Neural cell (in vitro differentiated cells): Measurements from ENCODE around the gene FABP1. TPM values are rescaled to one million over a fixed set of nuclear protein-coding genes. Genes with fewer than 3 reads are reported as not detected.

Experiments used
- H2AFZ ChIP-seq: fragments of 200-600, 300-800 bp; sonication (generic), shearing (Covaris generic); 2 replicates; pipeline ENCODE4 v1.6.0; 2014; ENCODE audit warnings: low read depth, mild to moderate bottlenecking, antibody characterized with exemption, low read length, moderate library complexity
- H3F3A ChIP-seq: fragments of 200-600 bp; shearing (Covaris generic); 2 replicates; pipeline ENCODE4 v1.6.1; 2016; ENCODE audit warnings: mild to moderate bottlenecking, moderate library complexity, mixed read lengths, antibody characterized with exemption, low read length; ENCODE audit not compliant: insufficient read depth, poor library complexity, severe bottlenecking
- H3K27ac ChIP-seq: fragments of 200-600, 300-800 bp; sonication (generic), shearing (Covaris generic); 2 replicates; pipeline ENCODE4 v1.5.1; 2014; ENCODE audit warnings: mild to moderate bottlenecking, low read length, moderate library complexity
- H3K27me3 ChIP-seq: fragments of 300-800, 200-600 bp; sonication (generic), shearing (Covaris generic); 2 replicates; pipeline ENCODE4 v1.6.0; 2014; ENCODE audit warnings: mild to moderate bottlenecking, low read depth, low read length, moderate library complexity; ENCODE audit not compliant: insufficient read depth
- H3K36me3 ChIP-seq: fragments of 300-800, 200-600 bp; sonication (generic), shearing (Covaris generic); 2 replicates; pipeline ENCODE4 v1.5.1; 2014; ENCODE audit warnings: mild to moderate bottlenecking, antibody characterized with exemption, low read length, moderate library complexity; ENCODE audit not compliant: insufficient read depth
- H3K4me2 ChIP-seq: fragments of 300-800, 200-600 bp; sonication (generic), shearing (Covaris generic); 2 replicates; pipeline ENCODE4 v1.6.0; 2014; ENCODE audit warnings: mild to moderate bottlenecking, low read length
- H3K4me3 ChIP-seq: fragments of 300-800, 200-600 bp; sonication (generic), shearing (Covaris generic); 2 replicates; pipeline ENCODE4 v1.5.1; 2014; ENCODE audit warnings: mild to moderate bottlenecking, low read length, moderate library complexity
- H3K79me2 ChIP-seq: fragments of 200-600 bp; shearing (Covaris generic); replicated peaks from 2 replicates; pipeline ENCODE4 v1.6.0; 2014; ENCODE audit warnings: mild to moderate bottlenecking, low read length, moderate library complexity; ENCODE audit not compliant: insufficient read depth
- H3K9ac ChIP-seq: fragments of 300-800, 200-600 bp; sonication (generic), shearing (Covaris generic); 2 replicates; pipeline ENCODE4 v1.6.1; 2016; ENCODE audit warnings: mild to moderate bottlenecking, low read length, mixed read lengths
- H3K9me2 ChIP-seq: fragments of 200-600 bp; shearing (Covaris generic); 2 replicates; pipeline ENCODE4 v1.6.1; 2016; ENCODE audit warnings: mild to moderate bottlenecking, low read length, mixed read lengths; ENCODE audit not compliant: insufficient read depth
- H3K9me3 ChIP-seq: fragments of 200-600, 300-800 bp; sonication (generic), shearing (Covaris generic); 2 replicates; pipeline ENCODE4 v1.6.1; 2016; ENCODE audit warnings: mild to moderate bottlenecking, mixed run types, low read length, moderate library complexity, mixed read lengths
- H4K20me1 ChIP-seq: fragments of 200-600 bp; shearing (Covaris generic); 2 replicates; pipeline ENCODE4 v1.6.1; 2016; ENCODE audit warnings: mild to moderate bottlenecking, mixed run types; ENCODE audit not compliant: insufficient read depth
- EP300 ChIP-seq: fragments of 450-650 bp; conservative IDR thresholded peaks from 2 replicates; pipeline ENCODE4 v1.6.1; 2014; ENCODE audit warnings: antibody characterized with exemption, mild to moderate bottlenecking, moderate library complexity; ENCODE audit not compliant: poor library complexity, severe bottlenecking
- EZH2 ChIP-seq: fragments of 200-600, 300-800 bp; shearing (Covaris generic), sonication (generic); IDR thresholded peaks from 2 replicates; pipeline ENCODE4 v1.6.1; 2014; ENCODE audit warnings: antibody characterized with exemption, low read length, borderline replicate concordance, mild to moderate bottlenecking; ENCODE audit not compliant: insufficient read depth, poor library complexity, severe bottlenecking
- MXI1 ChIP-seq: fragments of 450-650 bp; conservative IDR thresholded peaks from 2 replicates; pipeline ENCODE4 v1.6.1; 2014; ENCODE audit warnings: antibody characterized with exemption, mild to moderate bottlenecking; ENCODE audit not compliant: poor library complexity, severe bottlenecking
- POLR2AphosphoS5 ChIP-seq: IDR thresholded peaks from 2 replicates; pipeline ENCODE4 v1.6.1; 2012
- RAD21 ChIP-seq: fragments of 450-650 bp; conservative IDR thresholded peaks from 2 replicates; pipeline ENCODE4 v1.6.1; 2014; ENCODE audit warnings: antibody characterized with exemption, mild to moderate bottlenecking, moderate library complexity
- SMC3 ChIP-seq: fragments of 450-650 bp; conservative IDR thresholded peaks from 2 replicates; pipeline ENCODE4 v1.6.1; 2014; ENCODE audit warnings: antibody characterized with exemption, mild to moderate bottlenecking, moderate library complexity; ENCODE audit not compliant: poor library complexity
- TAF1 ChIP-seq: IDR thresholded peaks from 2 replicates; pipeline ENCODE4 v1.6.1; 2012; ENCODE audit warnings: low read depth
- polyA plus RNA-seq: library from polyadenylated mRNA; depleted of rRNA; stranded (reverse); fragments of >200 nt; gene quantifications from 2 replicates; pipeline ENCODE4 v1.2.3, GENCODE V29; 2014
- TF ChIP-seq, protein P1 (sequence below): IDR thresholded peaks from 2 replicates; pipeline ENCODE4 v1.6.1; 2012; ENCODE audit warnings: borderline replicate concordance
- TF ChIP-seq, protein P2 (sequence below): fragments of 450-650 bp; IDR thresholded peaks from 2 replicates; pipeline ENCODE4 v1.5.1; 2014; ENCODE audit warnings: antibody characterized with exemption, mild to moderate bottlenecking, moderate library complexity; ENCODE audit not compliant: poor library complexity, severe bottlenecking

FABP1 gene
- polyA plus RNA-seq, 1 donor from 2014 or later: not detected

DNA sequence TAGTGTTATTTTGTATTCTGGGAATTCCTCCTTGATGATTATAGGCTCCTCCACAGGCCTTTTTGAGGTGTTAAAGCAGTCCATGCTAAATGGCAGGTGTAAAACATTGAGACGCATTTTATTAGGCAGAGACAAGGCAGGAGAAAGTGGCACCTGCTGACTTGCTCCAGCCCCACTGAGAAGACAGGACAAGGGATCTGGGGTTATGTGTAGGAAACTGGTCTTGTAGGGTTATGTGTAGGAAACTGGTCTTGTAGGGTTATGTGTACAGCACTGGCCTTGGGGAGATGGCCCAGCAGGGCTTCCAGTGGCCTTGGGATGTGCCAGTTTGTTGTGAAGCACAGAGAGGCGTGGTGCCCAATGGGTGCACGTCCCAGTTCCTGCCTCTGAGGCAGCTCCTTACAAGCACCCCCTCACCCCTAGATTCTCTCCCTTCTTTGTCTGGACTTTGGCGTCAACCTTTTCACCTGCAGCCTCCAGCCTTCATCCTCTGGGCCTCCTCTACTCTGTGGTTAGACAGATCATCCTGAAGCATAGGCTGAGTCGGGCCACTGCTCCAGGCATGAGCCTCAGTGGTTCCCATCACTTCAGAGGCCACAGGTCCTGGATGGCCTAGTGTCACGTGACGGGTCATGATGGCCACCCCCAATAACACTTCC lies 921 bp upstream of the FABP1 start:
- Histone ChIP-seq H3K79me2 (no peaks in the 10 kb centered on the region), H3K27ac (no peak overlapping the region)

DNA sequence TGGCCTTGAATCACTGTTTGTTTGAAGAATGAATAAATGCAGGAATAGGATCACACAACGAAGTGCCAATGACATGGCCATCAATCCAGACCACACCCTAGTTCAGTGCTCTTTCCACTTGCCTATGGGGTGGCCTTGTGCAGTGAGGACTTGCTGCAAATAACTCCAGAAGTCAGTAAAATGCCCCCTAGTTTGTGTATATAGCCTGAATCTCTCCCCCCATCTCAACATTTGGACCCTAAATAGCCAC lies 299 bp downstream of the FABP1 start:
- TF ChIP-seq EZH2 (no peak), MXI1 (no peak)
- Histone ChIP-seq H3K27ac (no peak overlapping the region), H3F3A (no peaks in the 10 kb centered on the region), H3K4me2 (no peak overlapping the region), H2AFZ (no peak overlapping the region), H3K79me2 (no peaks in the 10 kb centered on the region), H3K9me3 (no peaks in the 10 kb centered on the region), H3K4me3 (no peak overlapping the region), H3K27me3 (no peaks in the 10 kb centered on the region), H4K20me1 (no peaks in the 10 kb centered on the region), H3K9ac (no peak overlapping the region), H3K9me2 (no peaks in the 10 kb centered on the region), H3K36me3 (no peaks in the 10 kb centered on the region)

More for the DNA sequence above, 921 bp upstream of the FABP1 start:
- H4K20me1 ChIP-seq: no peaks in the 10 kb centered on the region
- H2AFZ ChIP-seq: no peak overlapping the region
- no peaks in the 10 kb centered on the region for H3K27me3 ChIP-seq
- no peak overlapping the region for H3K4me3 ChIP-seq
- TF ChIP-seq MXI1: no peak
- no peak for TF ChIP-seq RAD21
- no peak for TF ChIP-seq EP300
- TF ChIP-seq, protein P1, sequence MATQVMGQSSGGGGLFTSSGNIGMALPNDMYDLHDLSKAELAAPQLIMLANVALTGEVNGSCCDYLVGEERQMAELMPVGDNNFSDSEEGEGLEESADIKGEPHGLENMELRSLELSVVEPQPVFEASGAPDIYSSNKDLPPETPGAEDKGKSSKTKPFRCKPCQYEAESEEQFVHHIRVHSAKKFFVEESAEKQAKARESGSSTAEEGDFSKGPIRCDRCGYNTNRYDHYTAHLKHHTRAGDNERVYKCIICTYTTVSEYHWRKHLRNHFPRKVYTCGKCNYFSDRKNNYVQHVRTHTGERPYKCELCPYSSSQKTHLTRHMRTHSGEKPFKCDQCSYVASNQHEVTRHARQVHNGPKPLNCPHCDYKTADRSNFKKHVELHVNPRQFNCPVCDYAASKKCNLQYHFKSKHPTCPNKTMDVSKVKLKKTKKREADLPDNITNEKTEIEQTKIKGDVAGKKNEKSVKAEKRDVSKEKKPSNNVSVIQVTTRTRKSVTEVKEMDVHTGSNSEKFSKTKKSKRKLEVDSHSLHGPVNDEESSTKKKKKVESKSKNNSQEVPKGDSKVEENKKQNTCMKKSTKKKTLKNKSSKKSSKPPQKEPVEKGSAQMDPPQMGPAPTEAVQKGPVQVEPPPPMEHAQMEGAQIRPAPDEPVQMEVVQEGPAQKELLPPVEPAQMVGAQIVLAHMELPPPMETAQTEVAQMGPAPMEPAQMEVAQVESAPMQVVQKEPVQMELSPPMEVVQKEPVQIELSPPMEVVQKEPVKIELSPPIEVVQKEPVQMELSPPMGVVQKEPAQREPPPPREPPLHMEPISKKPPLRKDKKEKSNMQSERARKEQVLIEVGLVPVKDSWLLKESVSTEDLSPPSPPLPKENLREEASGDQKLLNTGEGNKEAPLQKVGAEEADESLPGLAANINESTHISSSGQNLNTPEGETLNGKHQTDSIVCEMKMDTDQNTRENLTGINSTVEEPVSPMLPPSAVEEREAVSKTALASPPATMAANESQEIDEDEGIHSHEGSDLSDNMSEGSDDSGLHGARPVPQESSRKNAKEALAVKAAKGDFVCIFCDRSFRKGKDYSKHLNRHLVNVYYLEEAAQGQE: no peak
- no peak for TF ChIP-seq EZH2
- no peak for TF ChIP-seq TAF1
- TF ChIP-seq POLR2AphosphoS5: no peak
- TF ChIP-seq, protein P2, sequence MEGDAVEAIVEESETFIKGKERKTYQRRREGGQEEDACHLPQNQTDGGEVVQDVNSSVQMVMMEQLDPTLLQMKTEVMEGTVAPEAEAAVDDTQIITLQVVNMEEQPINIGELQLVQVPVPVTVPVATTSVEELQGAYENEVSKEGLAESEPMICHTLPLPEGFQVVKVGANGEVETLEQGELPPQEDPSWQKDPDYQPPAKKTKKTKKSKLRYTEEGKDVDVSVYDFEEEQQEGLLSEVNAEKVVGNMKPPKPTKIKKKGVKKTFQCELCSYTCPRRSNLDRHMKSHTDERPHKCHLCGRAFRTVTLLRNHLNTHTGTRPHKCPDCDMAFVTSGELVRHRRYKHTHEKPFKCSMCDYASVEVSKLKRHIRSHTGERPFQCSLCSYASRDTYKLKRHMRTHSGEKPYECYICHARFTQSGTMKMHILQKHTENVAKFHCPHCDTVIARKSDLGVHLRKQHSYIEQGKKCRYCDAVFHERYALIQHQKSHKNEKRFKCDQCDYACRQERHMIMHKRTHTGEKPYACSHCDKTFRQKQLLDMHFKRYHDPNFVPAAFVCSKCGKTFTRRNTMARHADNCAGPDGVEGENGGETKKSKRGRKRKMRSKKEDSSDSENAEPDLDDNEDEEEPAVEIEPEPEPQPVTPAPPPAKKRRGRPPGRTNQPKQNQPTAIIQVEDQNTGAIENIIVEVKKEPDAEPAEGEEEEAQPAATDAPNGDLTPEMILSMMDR: no peak
- no peak for TF ChIP-seq SMC3
- H3K9me3 ChIP-seq: no peaks in the 10 kb centered on the region
- H3F3A ChIP-seq: no peaks in the 10 kb centered on the region
- no peaks in the 10 kb centered on the region for H3K36me3 ChIP-seq
- no peaks in the 10 kb centered on the region for H3K9me2 ChIP-seq
- H3K4me2 ChIP-seq: no peak overlapping the region
- no peak overlapping the region for H3K9ac ChIP-seq
